ENCODE measurements around the gene KRTAP4-3. TPM values are rescaled to one million over a fixed set of nuclear protein-coding genes. Genes with fewer than 3 reads are reported as not detected.
"Not testable (repeated sequence)": the region's sequence is repeated elsewhere in the genome, so short reads cannot be mapped to it uniquely, and the experiment has no call there.

The KRTAP4-3 gene
- polyA plus RNA-seq, 4 donors, result not detected

GRCh38 chr17:41119696-41120690 lies 48.0 kb downstream of the KRTAP4-3 start:
- DNase-seq; H3K4me3 ChIP-seq (ENCODE audit: low read depth in 1 of 3, low read length in 3 of 3); H3K9me3 ChIP-seq (ENCODE audit: control insufficient read depth in 2 of 2, insufficient read depth in 1 of 2, low read depth in 1 of 2, low read length in 1 of 2); H3K27me3 ChIP-seq (ENCODE audit: control insufficient read depth in 3 of 3, insufficient read depth in 3 of 3, low read length in 3 of 3); H3K36me3 ChIP-seq (ENCODE audit: control insufficient read depth in 3 of 3, insufficient read depth in 2 of 3, low read depth in 1 of 3, low read length in 3 of 3); FAIRE-seq; H3K27ac ChIP-seq (ENCODE audit: low read depth in 1 of 3, low read length in 2 of 3); H3K4me1 ChIP-seq (ENCODE audit: control insufficient read depth in 3 of 3, insufficient read depth in 2 of 3, low read depth in 1 of 3, low read length in 2 of 3): not testable (repeated sequence)
- WGBS, 3 donors, result 52 to 70% (median 52%) methylated on average over 11 of the region's 11 CpGs

- FAIRE-seq (no peak), DNase-seq (no peak)
- Histone ChIP-seq H3K4me1 (ENCODE audit: control insufficient read depth in 3 of 3, insufficient read depth in 2 of 3, low read depth in 1 of 3, low read length in 2 of 3) (no peaks in the 10 kb centered on the region), H3K9me3 (ENCODE audit: control insufficient read depth in 2 of 2, insufficient read depth in 1 of 2, low read depth in 1 of 2, low read length in 1 of 2) (peaks cover 0 to 2% of the 10 kb centered on the region in 2 donors), H3K4me3 (ENCODE audit: low read depth in 1 of 3, low read length in 3 of 3) (no peak overlapping the region), H3K27me3 (ENCODE audit: control insufficient read depth in 3 of 3, insufficient read depth in 3 of 3, low read length in 3 of 3) (peaks cover 0 to 7% (median 0%) of the 10 kb centered on the region in 3 donors), H3K27ac (ENCODE audit: low read depth in 1 of 3, low read length in 2 of 3) (no peak overlapping the region), H3K36me3 (ENCODE audit: control insufficient read depth in 3 of 3, insufficient read depth in 2 of 3, low read depth in 1 of 3, low read length in 3 of 3) (no peaks in the 10 kb centered on the region)
- WGBS, 3 donors, result 83 to 92% (median 86%) methylated on average over 4 of the region's 4 CpGs
Observed at GRCh38 chr17:41118721-41119120, 49.3 kb downstream of the KRTAP4-3 start.

- not testable (repeated sequence) for H3K4me1 ChIP-seq (ENCODE audit: control insufficient read depth in 3 of 3, insufficient read depth in 2 of 3, low read depth in 1 of 3, low read length in 2 of 3); H3K9me3 ChIP-seq (ENCODE audit: control insufficient read depth in 2 of 2, insufficient read depth in 1 of 2, low read depth in 1 of 2, low read length in 1 of 2); DNase-seq; H3K27ac ChIP-seq (ENCODE audit: low read depth in 1 of 3, low read length in 2 of 3); FAIRE-seq; H3K36me3 ChIP-seq (ENCODE audit: control insufficient read depth in 3 of 3, insufficient read depth in 2 of 3, low read depth in 1 of 3, low read length in 3 of 3); H3K4me3 ChIP-seq (ENCODE audit: low read depth in 1 of 3, low read length in 3 of 3); H3K27me3 ChIP-seq (ENCODE audit: control insufficient read depth in 3 of 3, insufficient read depth in 3 of 3, low read length in 3 of 3)
- 70 to 87% (median 81%) methylated on average over 9 to 10 of the region's 10 CpGs for WGBS, 3 donors
Observed at GRCh38 chr17:41117846-41118386, 50.1 kb downstream of the KRTAP4-3 start, which contains the start of gene KRTAP4-11. Gene KRTAP4-11 (minus strand): TSS chr17:41118373. CDS start chr17:41118315, 58 bp downstream.

Other genes starting within 250 kb of the KRTAP4-3 start
- under 1 TPM in 2 of 4 donors, not detected in 2; 0.66 to 0.82 TPM for gene KRT23, start 230.6 kb downstream of the KRTAP4-3 start, polyA plus RNA-seq
- gene KRT39, start 201.3 kb downstream of the KRTAP4-3 start, polyA plus RNA-seq, result under 1 TPM in 2 of 4 donors, not detected in 2; 0.03 to 0.04 TPM
- under 1 TPM in 3 of 4 donors, not detected in 1; 0.10 to 0.45 (median 0.12) TPM for gene KRT40, start 183.9 kb downstream of the KRTAP4-3 start, polyA plus RNA-seq
- gene KRTAP3-3, start 174.1 kb downstream of the KRTAP4-3 start, polyA plus RNA-seq, result not detected
- gene KRTAP3-2, start 168.3 kb downstream of the KRTAP4-3 start, polyA plus RNA-seq, result not detected
- gene KRTAP3-1, start 159.1 kb downstream of the KRTAP4-3 start, polyA plus RNA-seq, result not detected
- under 1 TPM in 1 of 4 donors, not detected in 3; 0.04 TPM for gene KRTAP1-5, start 141.0 kb downstream of the KRTAP4-3 start, polyA plus RNA-seq
- gene KRTAP1-4, start 138.0 kb downstream of the KRTAP4-3 start, polyA plus RNA-seq, result not detected
- gene KRTAP1-3, start 133.3 kb downstream of the KRTAP4-3 start, polyA plus RNA-seq, result not detected
- gene KRTAP1-1, start 126.8 kb downstream of the KRTAP4-3 start, polyA plus RNA-seq, result not detected
- gene KRTAP2-1, start 120.9 kb downstream of the KRTAP4-3 start, polyA plus RNA-seq, result not detected
- gene KRTAP2-2, start 113.0 kb downstream of the KRTAP4-3 start, polyA plus RNA-seq, result not detected
- gene KRTAP2-3, start 108.1 kb downstream of the KRTAP4-3 start, polyA plus RNA-seq, result not detected
- not detected for gene KRTAP2-4, start 102.3 kb downstream of the KRTAP4-3 start, polyA plus RNA-seq
- gene KRTAP4-7, start 84.1 kb downstream of the KRTAP4-3 start, polyA plus RNA-seq, result not detected
- gene KRTAP4-8, start 70.1 kb downstream of the KRTAP4-3 start, polyA plus RNA-seq, result not detected
- gene KRTAP4-16, start 66.0 kb downstream of the KRTAP4-3 start, polyA plus RNA-seq, result not detected
- gene KRTAP4-9, start 62.8 kb downstream of the KRTAP4-3 start, polyA plus RNA-seq, result not detected
- gene KRTAP4-11, start 49.8 kb downstream of the KRTAP4-3 start, polyA plus RNA-seq, result not detected
- gene KRTAP4-12, start 44.0 kb downstream of the KRTAP4-3 start, polyA plus RNA-seq, result not detected
- gene KRTAP4-6, start 27.7 kb downstream of the KRTAP4-3 start, polyA plus RNA-seq, result not detected
- not detected for gene KRTAP4-5, start 18.4 kb downstream of the KRTAP4-3 start, polyA plus RNA-seq
- not detected for gene KRTAP4-4, start 7.5 kb downstream of the KRTAP4-3 start, polyA plus RNA-seq
- not detected for gene KRTAP4-2, start 10.0 kb upstream of the KRTAP4-3 start, polyA plus RNA-seq
- not detected for gene KRTAP4-1, start 16.7 kb upstream of the KRTAP4-3 start, polyA plus RNA-seq
- not detected for gene KRTAP9-1, start 21.7 kb upstream of the KRTAP4-3 start, polyA plus RNA-seq
- gene KRTAP9-2, start 58.4 kb upstream of the KRTAP4-3 start, polyA plus RNA-seq, result not detected
- gene KRTAP9-3, start 64.2 kb upstream of the KRTAP4-3 start, polyA plus RNA-seq, result not detected
- not detected for gene KRTAP9-8, start 69.8 kb upstream of the KRTAP4-3 start, polyA plus RNA-seq
- not detected for gene KRTAP9-4, start 81.5 kb upstream of the KRTAP4-3 start, polyA plus RNA-seq
- gene KRTAP9-9, start 87.2 kb upstream of the KRTAP4-3 start, polyA plus RNA-seq, result not detected
- gene KRTAP9-6, start 97.2 kb upstream of the KRTAP4-3 start, polyA plus RNA-seq, result not detected
- gene KRTAP9-7, start 107.5 kb upstream of the KRTAP4-3 start, polyA plus RNA-seq, result not detected
- not detected for gene KRTAP29-1, start 134.6 kb upstream of the KRTAP4-3 start, polyA plus RNA-seq
- gene KRTAP16-1, start 141.1 kb upstream of the KRTAP4-3 start, polyA plus RNA-seq, result not detected
- gene KRTAP17-1, start 147.5 kb upstream of the KRTAP4-3 start, polyA plus RNA-seq, result not detected
- not detected for gene KRT33A, start 182.6 kb upstream of the KRTAP4-3 start, polyA plus RNA-seq
- gene KRT33B, start 201.6 kb upstream of the KRTAP4-3 start, polyA plus RNA-seq, result not detected
- gene KRT34, start 214.1 kb upstream of the KRTAP4-3 start, polyA plus RNA-seq, result not detected
- not detected for gene KRT31, start 229.4 kb upstream of the KRTAP4-3 start, polyA plus RNA-seq

All from small intestine (tissue), 7 donors.